DMS 273 (cell line): ENCODE data around the gene DMAP1.
A peak's percentile ranks its signal among the peaks of the same experiment; 100 is the strongest.

Source experiments
- DNase-seq: peaks from one replicate; lab custom pipeline; 2025; ENCODE audit not compliant: unreplicated experiment; lab: John Stamatoyannopoulos, UW

The DMAP1 gene

GRCh38 chr1:44228218-44228617, 14.9 kb downstream of the DMAP1 start:
- DNase-seq = no peak

DNA sequence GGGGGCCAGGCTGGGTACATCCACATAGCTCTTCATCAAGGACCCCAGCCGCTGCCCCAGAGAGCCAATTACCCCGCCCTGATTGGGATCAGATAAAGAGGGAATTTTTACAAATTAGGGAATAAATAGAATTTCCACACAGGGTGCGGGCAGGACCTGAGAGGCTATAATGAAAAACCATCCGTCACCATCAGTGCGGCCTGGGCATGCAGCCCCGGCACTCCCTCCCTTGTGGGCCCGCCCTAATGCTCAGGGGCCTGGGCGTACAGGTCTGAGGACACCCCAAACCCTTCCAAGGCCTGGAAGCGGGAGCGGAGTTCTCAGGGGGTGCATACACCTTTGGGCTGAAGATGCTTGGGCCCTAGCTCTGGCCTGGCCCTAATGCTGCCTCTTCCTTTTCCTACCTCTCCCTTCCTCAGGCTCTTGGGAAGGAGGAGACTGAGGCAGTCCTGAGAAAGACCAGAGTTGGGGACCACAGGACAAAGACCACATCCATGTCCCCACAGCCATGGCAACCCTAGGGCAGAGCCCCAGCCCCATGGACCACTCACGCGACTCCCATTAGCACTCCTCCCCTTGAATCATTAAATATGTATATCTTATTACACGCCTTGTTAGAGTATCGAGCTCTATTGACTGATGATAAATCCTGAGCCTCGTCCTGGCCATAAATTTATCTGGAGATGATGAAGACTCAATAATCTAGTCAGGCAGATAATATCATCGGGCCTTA, 16.3 kb downstream of the DMAP1 start:
- no peak for DNase-seq

- no peak for DNase-seq
Measured at GRCh38 chr1:44230796-44231195, 17.5 kb downstream of the DMAP1 start.

GRCh38 chr1:44233593-44233992, 20.3 kb downstream of the DMAP1 start:
- no peak for DNase-seq

- DNase-seq = no peak
Measured at GRCh38 chr1:44235808-44236207, 22.5 kb downstream of the DMAP1 start.

GRCh38 chr1:44236490-44237272, 23.4 kb downstream of the DMAP1 start:
- DNase-seq = no peak

GRCh38 chr1:44237721-44238457, 24.6 kb downstream of the DMAP1 start:
- DNase-seq = no peak

DNA sequence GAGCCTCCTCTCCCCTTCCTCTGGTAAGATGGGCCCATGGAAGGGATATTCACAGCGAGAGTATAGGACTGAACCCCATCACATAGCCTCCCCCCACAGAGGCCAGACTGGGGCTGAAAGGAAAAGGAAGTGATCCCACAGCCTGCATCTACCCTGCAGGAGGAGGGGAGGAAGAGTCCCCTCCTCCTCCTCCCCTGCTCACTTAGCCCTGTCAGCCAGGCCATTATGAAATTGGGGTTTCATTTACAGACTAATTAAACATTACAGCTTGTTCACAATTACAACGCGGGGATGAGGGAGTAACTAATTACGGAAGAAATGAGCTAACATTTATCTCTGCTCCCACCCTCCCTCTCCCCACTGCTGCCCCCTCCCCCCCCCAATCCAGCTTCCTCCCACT, 25.4 kb downstream of the DMAP1 start:
- no peak for DNase-seq

DNA sequence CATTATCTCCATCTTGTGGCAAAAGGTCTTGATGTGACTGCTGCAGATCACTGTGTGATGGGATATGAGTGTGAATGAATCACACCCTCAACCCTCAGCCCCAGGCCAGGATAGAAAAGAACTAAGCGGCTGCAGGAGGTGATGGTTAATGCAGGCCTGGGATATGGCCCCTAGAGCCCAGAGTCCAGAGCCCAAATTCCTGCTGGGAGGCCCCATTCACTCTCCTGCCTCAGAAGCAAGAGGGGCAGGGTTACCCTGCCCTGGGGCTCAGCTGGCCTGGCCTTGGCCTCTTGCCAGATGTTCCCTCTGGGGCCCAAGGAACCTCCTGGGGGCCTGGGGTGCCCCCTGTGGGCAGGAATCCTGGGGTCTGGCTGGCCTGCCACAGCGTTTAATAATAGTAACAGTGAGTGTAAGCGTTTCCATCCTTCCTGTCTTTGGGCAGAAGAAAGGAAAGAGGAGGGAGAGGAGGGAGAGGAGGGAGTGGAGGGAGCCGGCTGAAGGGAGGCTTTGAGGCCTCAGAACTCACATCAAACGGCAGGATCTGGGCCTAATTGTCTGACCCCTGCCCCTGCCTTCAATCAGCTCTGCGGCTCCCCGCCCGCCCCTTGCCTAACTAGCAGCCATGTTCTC, 26.2 kb downstream of the DMAP1 start:
- DNase-seq = peak; percentile 30

GRCh38 chr1:44239961-44240371, 26.7 kb downstream of the DMAP1 start:
- DNase-seq = no peak

GRCh38 chr1:44240802-44241671, 27.8 kb downstream of the DMAP1 start:
- DNase-seq = peak; percentile 51

DNA sequence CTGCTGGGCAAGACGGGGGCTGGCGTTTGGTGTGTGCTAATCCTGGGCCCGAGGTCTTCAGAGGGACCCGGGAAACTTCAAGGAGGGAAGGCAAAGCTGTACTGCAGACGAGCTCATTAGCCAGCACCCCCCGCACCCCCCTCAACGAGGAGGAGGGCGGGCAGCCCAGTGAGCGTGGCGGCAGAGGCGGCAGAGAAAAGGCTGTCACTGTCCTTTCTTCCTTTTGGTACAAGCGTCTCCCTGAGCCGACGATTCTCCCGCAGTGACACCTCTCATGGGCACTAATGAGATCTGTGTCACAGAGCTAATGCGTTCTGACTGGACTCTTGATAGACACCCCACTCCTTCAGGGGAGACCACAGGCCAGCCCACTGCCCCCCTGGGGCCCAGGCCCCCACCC, 29.5 kb downstream of the DMAP1 start:
- no peak for DNase-seq

DNA sequence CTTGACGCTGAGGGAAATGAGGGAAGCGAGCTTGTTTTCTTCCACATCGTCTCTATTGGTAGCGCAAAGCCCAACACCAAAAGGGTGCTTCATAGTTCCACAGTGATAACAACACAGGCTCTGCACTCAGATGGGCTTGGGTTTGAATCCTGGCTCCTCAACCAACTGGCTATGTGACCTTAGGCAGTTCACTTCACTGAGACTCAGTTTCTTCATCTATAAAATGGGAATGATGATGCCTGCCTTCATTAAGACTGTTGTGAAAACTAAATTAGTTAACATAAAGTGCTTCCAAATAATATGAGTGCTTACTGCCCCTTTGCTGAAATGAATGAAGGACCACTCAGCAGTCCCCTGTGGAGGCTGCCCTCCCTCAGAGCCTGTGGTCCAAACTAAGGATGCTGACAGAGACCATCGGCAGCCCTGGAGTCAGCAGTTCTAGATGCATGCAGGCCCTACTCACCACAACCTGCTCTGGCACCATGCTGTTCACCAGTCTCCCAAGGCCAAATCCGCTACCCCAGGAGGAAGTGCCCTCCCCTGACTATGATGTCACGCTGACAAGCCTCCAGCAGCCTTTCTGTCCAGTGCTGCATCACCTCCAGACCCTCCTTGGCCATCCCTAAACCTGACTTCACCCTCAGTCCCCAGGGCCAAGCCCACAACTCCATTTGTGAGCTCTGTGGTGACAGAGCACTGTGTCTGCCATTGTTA, 30.7 kb downstream of the DMAP1 start:
- no peak for DNase-seq

- DNase-seq = no peak
Measured at GRCh38 chr1:44244986-44245385, 31.7 kb downstream of the DMAP1 start.

- DNase-seq = no peak
Measured at GRCh38 chr1:44246806-44247205, 33.5 kb downstream of the DMAP1 start.

DNA sequence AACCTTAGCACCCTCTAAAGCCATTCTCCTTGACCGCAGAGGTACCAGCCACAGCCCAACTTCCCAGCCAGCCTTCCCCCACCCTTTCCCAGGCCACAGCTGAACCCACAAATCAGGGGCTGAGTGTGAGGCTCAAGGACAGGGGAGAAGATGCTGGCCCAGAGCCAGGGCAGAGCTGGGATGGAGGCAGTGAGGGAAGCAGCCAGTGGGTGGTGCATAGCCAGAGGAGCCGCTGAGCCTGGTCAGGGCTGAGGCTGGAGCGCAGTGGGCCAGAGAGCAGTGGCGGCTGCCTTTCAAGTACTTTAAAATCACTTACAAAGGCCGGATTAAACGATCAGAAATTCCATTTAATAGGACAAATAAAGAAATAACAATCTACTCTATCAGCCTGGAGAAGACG, 36.3 kb downstream of the DMAP1 start:
- DNase-seq = no peak

DNA sequence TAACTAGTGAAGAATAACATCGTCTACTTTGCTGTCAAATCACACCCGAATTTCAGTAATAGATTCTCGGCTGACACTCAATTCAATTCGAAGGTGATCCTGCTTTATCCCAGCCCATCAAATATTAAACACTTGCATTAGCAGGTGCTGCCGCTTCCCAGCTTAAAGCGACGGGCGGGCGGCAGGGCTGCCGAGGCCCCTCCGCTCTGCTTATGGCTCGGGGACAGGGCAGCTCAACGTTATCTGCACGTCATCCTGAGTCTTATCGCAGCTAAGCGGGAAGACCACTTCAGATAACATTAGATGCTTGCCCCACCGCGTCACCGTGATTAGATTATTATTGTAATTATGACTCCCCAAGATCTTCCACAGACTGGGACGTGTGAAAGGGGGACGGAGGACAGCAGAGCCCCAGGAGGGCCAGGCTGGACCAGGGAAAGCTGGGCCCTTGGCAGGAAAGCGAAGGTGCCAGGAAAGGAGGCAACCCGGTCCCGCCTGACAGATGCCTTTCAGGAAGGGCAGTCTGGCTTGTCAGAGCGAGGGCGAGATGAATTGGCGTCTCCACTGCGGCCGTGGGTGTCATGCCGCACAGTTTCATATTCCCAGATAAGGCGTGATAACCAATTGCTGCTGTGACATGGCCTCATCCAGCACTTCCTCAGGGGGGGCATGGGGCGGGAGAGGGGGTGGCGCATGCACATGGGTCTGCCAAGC, 37.0 kb downstream of the DMAP1 start:
- no peak for DNase-seq

- no peak for DNase-seq
Measured at GRCh38 chr1:44251486-44251885, 38.2 kb downstream of the DMAP1 start.

DNA sequence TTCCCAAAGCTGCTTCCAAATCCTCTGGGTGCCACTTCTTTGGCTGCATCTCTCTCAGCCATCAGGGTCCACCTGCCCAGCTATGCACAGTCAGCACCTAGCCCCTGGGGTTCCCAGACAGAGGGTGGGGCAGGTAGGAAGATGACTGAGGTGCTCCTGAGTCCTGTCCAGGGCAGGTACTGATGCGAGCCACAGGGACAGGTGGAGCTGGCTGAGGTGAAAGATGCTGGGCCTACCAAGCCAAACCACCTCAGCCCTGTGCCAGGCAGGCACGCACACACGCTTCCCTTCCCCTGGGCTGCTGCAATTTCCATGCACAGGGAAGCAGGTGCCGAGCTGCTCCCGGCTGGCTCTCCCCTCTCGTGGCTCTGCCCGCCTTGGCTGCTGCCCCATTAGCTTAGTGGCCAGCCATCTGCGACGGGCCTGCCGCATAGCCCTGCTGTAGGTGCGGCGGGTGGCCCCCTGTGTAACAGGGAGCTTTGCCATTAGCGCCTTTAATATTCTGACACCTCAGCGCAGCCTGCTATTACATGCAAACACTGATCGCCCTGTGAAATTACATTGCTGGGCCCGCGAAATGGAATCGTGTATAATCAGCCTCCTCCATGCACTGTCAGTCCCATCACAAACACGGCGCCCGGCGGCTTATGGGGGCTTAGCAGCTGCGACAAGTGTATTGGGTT, 38.9 kb downstream of the DMAP1 start:
- no peak for DNase-seq
